GM18520 (cell line): Measurements from ENCODE around the gene ARHGAP23.
"Not testable (repeated sequence)": the region's sequence is repeated elsewhere in the genome, so short reads cannot be mapped to it uniquely, and the experiment has no call there.

Experiments used
- ATAC-seq: cut with Tn5 transposase; IDR thresholded peaks from one replicate; pipeline ENCODE4 v1.9.1; 2021; ENCODE audit not compliant: unreplicated experiment

ARHGAP23 gene

DNA sequence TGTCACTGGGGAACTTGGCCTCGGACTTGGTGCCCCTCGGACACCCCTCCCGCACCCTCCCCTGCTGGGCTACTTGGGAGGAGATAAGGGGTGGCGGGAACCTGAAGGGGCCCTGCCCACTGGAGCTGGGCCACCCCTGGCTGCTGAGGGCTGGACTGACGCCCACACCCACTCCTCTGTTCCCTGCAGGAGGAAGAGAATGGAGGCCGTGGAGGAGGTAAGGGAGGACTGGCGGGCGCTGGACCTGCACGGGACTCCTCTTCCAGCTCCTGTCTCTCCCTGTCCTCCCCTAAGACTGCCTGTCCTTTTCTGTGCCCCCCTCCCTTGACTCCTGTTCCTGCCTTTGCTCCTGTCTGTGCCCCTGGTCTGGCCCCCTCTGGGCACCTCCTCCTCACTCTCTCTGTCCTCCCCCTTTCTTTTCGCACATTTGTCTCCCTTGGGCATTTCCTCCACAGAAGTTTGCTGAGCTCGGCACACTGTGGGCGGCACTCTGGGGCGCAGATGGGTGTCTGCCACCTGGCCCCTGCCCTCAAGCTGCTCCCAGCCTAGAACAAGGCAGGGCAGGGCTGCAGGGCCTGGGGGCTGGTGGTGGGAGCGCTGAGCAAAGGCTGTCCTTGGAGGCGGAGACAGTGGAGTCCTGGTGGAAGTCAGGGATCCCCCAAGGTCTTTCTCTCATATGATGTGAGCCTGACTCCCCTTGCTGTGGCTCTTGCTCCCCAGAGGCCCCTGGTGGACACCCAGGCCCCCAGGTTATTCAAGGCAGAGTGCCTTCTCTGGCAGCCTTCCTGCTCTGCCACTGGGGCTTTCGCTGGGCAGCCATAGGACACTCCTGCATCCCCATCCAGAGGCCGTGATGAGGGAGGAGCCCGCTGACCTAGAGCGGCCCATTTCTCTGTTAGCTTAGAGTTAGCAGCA is 32.7 kb downstream of the ARHGAP23 start:
- ATAC-seq = no peak

DNA sequence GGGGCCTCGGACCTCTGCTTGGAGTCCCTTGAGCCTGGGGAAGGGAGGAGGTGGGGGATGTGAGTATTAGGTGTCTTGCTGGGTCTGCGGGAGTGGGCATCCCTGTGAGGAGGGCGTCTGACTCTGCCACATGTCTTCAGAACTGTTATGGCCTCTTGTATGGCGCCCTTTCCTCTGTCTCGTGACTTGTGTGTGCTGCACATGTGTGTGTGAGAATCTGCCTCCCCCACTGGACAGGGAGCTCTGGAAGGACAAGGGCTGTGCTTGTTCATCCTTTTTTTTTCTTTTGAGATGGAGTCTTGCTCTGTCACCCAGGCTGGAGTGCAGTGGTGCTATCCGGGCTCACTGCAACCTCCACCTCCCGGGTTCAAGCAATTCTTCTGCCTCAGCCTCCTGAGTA is 33.4 kb downstream of the ARHGAP23 start:
- ATAC-seq = no peak

DNA sequence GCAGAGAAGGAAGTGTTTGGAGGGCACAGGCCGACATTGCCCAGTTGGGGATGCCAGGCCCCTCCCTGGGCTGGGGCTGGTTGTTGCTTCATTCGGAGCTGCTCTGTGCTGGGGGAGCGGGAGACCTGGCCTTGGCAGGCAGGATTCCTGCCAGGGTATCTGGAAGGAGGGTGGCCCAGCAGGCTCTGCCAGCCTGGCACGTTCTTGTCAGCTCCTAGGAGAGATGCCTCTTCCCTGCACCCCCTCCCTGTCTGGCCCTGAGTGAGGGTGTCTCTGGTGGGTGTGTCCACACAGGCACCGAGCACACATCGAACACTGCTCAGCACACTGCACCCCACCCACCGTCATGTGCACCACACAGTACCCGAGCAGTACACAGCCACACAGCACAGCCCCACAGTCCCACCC is 35.2 kb downstream of the ARHGAP23 start:
- no peak for ATAC-seq

DNA sequence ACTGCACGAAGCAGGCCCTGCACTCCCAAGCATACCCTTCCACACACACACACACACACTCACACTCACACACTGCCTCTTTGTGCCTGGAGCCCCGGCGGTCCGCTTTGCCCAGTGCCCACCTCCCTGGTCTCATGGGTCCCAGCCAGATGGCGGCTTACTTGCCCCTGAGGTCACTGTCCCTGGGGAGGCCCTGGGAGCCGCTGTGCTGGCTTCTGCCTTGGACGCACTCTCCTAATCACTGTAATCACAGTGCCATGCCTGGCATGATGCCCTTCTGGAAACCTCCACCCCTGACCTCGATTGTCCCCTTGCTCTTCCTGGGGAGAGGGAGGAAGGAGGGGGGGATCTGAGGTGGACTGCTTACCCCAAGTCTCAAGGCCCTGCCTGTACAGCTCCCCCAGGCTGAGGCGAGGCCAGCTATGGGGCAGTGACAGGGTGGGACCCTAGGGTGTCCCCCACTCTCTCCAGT is 36.0 kb downstream of the ARHGAP23 start:
- no peak for ATAC-seq

DNA sequence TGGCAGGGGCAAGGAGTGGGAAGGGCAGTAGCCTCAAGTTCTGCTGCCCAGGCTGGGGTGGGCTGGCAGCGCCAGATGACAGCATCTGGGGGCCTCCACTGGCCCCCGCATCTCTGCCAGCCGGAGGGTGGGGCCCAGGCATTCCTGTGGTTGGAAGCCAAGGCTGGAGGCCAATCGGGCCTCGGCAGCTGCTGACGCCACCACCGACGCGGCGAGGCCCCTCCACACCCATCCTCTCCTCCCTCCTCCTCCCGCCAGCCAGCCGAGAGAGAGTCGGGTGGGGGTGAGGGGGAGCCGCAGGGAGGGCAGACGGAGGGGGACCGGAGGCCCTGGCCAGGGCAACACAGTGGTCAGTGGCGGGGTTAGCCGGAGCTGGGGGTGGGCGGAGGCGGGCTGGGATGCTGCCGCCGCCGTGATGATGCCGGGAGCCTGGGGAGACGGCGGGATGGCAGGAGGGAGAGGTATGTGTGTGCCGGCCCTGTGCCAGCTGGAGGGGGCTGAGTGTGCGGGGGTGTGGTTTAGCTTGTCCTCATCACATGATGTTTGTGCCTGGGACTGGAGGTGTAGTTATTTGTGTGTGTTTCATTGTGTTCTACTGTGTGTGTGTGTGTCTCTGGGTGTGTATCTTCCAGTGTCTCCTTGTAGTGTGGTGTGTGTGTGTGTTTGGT is 36.6 kb downstream of the ARHGAP23 start:
- no peak for ATAC-seq

DNA sequence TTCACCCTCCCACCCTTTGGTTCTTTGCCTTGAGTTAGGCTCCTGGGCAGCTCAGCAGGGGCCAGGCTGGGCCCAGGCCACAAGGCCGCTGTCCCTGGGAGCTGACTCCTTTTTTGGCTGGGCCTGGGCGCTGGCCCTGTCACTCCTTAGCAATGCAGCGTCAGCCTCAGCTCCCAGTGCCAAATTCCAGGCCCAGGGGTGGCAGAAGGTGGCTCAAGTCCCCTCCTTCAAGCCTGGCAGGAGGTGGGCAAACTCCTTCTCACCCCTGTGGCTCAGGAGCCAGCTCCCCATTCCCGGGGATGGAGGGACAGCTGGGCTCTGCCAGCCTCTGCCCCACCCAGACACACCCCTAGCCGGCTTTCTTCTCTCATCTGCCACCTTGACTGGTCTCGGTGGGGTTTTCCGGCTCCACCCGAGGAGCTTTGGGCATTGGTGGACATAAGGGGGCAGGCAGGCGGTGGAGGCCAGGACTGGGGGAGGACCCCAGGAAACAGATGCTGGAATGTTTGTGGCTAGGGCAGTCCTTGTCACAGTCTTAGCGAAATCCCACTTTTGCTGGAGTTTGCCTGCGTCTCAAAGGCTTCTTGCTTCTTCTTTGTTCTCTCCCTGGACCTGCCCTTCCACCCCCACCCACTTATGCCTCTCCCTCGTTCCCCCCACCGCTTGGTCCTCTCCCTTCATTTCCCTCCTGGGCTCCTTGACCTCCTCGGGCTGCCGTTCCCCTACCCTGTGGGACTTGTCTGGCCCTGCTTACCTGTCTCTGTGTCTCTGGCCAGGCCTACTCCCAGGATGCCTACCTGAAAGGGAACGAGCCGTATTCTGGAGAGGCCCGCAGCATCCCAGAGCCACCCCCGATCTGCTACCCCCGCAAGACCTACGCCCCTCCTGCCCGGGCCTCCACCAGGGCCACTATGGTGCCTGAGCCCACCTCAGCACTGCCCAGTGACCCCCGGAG is 37.4 kb downstream of the ARHGAP23 start:
- no peak for ATAC-seq

DNA sequence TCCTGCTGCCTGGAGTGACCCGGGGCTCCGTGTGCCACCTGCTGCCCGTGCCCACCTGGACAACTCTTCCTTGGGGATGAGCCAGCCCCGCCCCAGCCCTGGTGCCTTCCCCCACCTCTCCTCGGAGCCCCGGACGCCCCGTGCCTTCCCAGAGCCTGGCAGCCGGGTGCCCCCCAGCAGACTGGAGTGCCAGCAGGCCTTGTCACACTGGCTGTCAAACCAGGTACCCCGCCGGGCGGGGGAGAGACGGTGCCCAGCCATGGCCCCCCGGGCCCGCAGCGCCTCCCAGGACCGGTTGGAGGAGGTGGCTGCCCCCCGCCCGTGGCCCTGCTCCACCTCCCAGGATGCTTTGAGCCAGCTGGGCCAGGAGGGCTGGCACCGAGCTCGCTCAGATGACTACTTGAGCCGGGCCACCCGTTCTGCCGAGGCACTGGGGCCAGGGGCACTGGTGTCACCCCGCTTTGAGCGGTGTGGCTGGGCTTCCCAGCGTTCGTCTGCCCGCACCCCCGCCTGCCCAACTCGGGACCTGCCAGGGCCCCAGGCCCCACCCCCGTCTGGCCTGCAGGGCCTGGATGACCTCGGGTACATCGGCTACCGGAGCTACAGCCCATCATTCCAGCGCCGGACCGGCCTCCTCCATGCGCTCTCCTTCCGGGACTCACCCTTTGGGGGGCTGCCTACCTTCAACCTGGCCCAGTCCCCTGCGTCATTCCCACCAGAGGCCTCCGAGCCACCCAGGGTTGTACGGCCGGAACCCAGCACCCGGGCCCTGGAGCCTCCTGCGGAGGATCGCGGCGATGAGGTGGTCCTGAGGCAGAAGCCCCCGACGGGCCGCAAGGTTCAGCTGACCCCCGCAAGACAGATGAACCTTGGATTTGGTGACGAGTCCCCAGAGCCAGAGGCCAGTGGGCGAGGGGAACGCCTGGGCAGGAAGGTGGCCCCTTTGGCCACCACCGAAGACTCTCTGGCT is 38.4 kb downstream of the ARHGAP23 start:
- no peak for ATAC-seq

DNA sequence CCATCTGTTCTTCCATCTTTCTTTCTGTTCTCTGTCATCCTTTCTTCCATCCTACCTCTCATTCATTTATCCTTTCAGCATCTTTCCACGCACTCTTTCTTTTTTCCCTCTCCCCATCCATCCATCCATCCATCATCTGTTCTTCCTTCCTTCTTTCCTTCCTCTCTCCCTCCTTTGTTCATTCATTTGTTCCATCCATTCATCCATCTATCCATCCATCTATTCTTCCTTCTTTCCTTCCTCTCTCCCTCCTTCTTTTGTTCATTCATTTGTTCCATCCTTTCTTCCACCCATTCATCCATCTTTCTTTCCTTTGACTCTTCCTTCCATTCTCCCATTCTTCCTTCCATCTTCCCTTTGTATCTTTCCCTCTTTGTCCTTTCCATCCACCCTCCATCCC is 39.2 kb downstream of the ARHGAP23 start:
- no peak for ATAC-seq

DNA sequence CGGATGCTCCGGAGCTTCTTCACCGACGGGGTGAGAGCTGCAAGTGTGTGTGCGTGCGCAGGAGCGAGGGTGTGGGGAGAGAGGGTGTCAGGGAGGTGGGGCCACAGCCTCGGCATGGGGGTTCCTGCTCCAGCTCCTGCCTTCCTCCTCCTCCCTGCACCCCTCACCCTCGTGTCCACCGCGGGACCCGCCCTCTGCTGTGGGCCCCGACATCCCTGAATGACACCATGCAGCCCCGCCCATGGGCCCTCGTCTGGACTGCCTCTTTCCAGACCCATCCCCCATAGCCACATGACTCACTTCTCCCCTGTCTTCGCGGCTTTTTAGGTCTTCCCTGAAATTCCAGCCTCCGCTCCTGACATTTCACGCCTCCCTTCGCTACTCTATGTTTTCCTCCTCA is 41.6 kb downstream of the ARHGAP23 start:
- no peak for ATAC-seq

DNA sequence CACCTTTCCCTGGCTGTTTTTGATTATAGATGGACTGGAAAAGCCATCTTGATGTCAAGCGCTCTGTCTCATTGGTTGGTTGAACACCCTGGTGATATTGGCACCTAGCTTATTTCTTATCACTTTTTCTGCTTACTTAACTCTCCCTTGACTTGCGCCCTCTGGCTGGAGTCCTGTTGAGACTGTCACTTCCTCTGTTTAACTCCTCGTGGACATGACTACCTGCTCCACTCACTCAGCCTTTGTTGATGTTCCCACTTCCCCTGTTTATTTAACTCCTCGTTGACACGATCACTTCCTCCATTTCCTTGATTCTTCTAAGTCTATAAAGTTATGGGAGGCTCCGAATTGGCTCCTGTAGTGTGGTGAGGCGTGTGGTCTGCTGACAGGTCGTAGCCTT is 43.0 kb downstream of the ARHGAP23 start:
- ATAC-seq = not testable (repeated sequence)

DNA sequence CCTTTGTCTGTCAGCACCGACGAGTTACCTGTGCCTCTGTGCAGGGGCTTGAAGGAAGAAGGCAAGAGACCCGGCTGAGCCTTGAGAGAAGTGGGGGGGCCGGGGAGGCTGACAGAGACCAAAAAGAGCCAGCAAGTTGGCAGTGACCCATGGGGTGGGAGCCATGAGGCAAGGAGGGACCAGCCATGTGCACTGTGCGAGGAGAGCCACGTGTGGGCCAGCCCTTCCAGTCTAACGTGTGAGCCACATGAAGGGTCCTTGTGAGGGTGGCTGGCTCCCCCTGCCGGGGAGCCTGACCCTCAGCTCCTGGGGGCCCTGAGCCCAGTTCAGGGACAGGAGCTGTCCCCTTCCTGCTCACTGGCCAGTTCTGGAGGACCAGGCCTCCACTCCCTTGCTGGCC is 46.4 kb downstream of the ARHGAP23 start:
- ATAC-seq = not testable (repeated sequence)

DNA sequence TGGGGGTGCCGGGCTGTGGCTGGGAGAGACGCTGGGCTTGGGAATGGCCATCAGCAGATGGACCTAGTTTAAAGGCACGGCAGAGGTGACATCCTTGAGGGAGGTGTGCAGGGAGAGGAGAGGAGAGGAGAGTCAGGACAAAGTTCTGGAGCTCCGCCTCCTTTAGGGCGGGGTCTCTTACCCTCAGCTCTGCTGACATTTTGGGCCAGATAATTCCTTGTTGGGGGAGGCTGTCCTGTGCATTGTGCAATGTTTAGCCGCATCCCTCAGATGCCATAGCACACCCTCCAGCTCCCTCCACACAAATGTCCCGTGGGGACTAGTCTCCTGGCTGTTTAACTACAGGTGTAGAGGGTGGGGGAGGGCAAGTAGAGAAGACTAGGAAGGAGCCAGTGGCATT is 48.3 kb downstream of the ARHGAP23 start:
- ATAC-seq = no peak

DNA sequence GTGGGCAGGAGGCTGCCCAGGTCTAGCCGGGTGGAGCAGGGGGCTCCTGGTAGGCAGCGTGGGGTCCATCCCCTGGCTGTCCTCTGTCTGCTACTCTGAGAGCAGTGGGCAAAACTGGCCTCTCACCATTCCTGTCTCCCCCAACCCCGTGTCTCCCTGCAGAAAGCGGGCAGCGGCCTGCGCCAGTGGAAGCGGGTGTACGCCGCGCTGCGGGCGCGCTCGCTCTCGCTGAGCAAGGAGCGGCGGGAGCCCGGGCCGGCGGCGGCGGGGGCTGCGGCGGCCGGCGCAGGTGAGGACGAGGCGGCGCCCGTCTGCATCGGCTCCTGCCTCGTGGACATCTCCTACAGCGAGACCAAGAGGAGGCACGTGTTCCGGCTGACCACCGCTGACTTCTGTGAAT is 49.2 kb downstream of the ARHGAP23 start:
- ATAC-seq = not testable (repeated sequence)

DNA sequence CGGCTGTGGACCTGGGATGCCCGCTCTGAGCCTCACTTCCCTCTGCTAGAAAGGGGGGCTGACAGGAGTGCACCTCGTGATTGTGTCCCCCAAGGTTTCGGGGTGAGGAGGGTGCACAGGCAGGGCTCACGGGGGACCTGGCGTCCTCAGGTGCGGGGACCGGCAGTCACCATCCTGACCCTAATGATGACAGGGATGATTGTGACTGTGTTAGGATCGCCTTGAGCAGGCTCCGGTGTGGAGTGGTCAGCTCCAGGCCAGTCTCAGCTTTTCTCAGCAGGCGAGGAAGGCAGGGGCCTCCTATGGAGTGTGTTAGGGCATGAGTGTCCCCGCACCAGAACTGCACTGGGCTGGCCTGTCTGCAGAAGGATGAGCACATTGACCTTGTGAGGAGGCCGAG is 49.7 kb downstream of the ARHGAP23 start:
- ATAC-seq = not testable (repeated sequence)

DNA sequence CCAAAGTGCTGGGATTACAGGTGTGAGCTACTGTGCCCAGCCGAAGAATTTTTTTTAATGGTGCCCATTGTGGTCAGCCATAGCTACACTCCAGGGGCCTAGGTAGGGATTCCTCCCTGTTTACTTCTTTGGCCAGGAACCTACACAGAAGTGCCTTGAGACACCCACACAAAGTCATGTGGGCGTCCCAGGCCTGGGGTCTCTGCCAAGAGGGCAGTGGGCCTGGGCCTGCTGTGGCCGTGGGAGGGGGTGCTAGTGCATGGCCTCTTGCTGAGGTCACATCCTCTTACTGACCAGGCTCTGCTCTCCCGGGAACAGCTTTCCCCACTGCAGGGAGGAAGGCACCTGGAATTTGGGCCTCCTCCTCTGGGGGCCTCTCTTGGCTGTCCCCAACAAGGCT is 50.4 kb downstream of the ARHGAP23 start:
- ATAC-seq = not testable (repeated sequence)

DNA sequence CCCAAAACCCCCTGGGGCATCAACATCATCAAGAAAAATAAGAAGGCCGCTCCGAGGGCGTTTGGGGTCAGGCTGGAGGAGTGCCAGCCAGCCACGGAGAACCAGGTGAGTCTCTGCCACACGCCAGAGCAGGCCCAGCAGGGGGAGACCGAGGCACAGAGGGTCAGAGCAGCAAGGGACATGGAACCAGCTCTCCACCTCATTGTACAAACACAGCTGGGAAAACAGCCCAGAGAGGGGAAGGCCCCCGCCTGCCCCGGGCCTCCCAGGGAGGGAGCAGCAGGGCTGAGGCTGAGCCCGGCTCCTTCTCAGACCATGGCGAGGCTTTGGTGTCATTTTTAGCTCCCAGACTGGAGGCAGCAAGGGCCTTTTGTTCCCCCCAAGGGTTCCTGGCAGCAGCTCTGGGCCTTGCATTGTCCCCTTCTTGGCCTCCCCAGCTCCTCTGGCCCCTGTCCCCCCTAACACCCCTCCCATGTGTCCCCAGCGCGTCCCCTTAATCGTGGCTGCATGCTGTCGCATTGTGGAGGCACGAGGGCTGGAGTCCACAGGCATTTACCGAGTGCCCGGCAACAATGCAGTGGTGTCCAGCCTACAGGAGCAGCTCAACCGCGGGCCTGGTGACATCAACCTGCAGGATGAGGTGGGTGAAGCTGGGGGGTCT is 53.9 kb downstream of the ARHGAP23 start:
- not testable (repeated sequence) for ATAC-seq

DNA sequence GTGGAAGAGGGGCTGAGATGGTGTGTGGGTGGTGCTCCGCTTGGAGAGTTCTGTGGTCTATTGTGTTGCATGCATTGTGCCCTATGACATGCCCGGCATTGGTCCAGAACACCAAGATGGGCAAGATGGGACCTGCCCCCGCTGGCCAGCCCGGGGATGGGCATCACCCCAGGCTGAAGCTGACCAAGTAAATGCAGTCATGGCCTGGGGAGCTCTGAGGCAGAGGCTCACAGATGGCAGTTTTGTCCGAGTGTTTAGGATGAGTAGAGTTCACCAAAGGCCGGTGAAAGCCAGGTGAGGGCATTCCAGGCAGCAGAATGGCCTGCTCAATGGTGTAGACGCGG is 54.4 kb downstream of the ARHGAP23 start:
- ATAC-seq = not testable (repeated sequence)

DNA sequence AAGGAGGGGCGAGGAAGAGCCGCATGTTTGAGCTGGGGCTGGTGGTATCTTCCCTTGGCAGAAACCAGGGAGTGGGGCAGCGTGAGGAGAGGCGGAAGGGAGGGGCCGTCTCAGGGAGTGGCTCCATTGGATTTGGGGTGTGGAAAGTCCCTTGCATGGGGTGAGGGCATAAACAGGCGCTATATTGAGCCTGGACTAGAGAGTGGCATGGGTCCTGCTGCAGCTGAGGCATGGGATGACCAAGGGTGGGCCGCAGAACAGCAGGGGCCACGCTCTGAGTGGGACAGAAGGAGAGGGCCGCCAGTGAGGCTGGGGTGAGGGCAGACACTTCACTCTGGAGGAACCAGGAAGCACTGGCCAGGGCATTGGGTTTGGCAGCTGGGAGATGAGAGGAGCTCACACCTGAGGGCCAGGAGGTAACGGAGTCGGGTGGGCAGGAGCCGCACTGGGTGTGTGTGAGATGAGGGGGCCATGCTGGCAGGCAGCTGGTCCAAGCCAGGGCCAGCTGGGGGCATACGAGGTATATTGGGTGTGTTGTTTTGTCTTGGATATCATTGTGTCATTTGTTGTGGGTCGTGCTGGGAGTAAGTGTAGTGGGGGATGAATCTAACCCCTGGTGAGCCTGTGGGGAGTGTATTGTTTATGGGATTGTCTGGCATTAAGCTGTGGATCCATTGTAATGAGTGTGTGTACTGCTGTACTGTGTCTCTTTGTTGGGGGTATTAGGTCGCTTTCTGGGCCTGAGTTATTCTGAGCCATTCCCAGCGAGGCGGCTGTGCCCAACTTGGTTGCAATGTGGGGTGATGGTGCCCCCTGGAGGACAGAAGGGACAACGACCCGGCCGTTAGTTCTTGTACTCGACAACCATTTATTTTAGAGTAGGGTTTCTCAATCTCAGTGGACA is 56.2 kb downstream of the ARHGAP23 start:
- not testable (repeated sequence) for ATAC-seq

DNA sequence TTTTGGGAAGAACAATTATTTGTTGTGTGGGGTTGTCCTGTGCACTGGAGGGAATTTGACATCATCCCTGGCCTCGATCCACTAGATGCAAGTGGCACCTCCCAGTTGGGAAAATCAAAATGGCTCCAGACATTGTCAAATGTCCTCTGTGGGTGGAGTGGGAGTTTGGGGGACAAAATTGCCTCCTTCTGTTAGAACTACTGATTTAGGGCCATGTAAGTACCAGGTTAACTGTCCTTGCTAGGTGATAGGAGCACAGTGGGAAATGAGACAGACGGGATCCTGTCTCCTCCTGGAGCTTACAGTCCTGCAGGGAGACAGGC is 56.8 kb downstream of the ARHGAP23 start:
- ATAC-seq = no peak
